Stimulated activated CD4-positive, alpha-beta T cell treated with anti-CD3 and anti-CD28 coated beads, Interleukin-12 subunit alpha, Interleukin-12 subunit beta, amount 100 ng/mL, for 48 hours (primary cell): ENCODE data around the gene ZNF414.
"Not testable (repeated sequence)": the region's sequence is repeated elsewhere in the genome, so short reads cannot be mapped to it uniquely, and the experiment has no call there.

Source experiments
- DNase-seq, 3 donors: peaks; one replicate each; pipeline ENCODE4 v3.0.0-alpha.2; 2020; ENCODE audit warnings: low read depth in 2 of 3, low spot score in 1 of 3

Gene ZNF414, protein sequence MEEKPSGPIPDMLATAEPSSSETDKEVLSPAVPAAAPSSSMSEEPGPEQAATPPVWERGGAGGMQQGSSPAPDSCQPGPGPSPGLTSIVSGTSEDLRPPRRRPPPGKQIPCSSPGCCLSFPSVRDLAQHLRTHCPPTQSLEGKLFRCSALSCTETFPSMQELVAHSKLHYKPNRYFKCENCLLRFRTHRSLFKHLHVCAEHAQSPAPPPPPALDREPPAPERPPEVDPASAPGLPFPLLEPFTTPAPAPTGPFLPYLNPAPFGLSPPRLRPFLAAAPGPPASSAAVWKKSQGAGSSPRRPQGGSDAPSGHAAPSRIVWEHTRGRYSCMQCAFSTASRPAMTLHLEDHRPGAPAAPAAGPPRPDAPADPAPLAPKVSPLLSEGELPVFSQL

DNA sequence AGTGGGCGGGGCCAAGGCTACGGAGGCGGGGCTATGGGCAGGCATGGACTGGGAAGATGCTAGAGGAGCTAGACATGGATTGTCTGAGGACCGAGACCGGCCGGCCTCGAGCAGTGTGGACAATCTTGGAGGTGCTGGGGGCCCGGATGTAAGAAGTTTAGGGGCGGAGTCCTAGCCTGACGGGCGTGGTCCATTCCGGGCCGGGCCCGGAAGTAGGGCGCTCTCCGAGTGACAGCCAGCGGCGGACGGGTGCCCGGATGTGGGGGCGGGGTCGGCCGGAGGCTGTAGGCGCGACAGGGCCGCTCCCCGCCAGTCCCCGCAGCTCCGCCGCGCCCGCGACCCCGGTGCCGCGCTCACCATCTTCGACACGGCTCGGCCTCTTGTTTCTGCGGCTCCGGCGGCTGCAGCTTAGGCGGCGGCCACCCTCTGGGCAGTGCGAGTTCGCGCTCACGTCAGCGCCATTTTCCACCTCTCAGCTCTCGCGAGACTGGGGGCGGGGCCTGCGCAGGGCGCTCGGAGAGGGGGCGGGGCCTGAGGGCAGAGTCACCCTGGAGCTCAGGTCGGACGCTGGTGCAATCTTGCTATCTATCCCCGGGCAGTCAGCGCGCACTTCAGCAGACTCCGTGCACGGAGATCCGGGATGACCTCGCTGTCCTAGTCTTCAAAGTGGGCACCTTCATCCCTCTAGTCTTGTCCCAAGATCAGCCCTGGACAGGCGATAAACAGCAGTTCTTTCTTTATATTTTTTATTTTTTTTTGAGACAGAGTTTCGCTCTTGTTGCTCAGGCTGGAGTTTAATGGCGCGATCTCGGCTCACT, at the start of gene ZNF414:
ZNF414 (minus strand) TSS at position 481 of the 818 bp plus-strand sequence; CDS start at position 360, 121 bp downstream.
- DNase-seq = peak; percentile 94 to 98 (median 96)

DNA sequence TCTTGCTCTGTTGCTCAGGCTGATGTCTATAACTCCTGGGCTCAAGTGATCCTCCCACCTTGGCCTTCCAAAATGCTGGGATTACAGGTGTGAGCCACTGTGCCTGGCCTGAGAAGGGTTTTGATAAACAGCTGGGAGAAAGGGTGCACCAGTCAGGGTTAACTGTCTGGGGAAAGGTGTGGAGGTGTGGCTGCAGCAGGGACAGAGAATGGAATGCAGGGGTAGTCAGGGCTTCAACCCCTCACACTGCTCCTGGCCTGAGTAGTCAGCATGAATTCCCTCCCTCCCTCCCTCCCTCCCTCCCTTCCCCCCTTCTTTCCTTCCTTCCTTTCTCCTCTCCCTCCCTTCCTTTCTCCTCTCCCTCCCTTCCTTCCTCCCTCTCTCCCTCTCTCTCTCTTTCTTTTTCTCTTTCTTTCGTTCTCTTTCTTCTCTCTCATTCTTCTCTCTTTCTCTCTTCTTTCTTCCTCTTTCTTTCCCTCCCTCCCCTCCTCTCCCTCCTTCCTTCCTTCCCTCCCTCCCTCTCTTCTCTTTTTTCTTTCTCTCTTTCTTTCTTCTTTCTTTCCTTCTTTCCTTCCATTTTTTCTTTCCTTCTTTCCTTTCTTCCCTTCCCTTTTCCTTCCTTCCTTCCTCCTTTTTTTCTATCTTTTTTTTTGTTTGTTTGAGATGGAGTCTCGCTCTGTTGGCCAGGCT, 47.3 kb upstream of the ZNF414 start:
- DNase-seq = no peak

DNA sequence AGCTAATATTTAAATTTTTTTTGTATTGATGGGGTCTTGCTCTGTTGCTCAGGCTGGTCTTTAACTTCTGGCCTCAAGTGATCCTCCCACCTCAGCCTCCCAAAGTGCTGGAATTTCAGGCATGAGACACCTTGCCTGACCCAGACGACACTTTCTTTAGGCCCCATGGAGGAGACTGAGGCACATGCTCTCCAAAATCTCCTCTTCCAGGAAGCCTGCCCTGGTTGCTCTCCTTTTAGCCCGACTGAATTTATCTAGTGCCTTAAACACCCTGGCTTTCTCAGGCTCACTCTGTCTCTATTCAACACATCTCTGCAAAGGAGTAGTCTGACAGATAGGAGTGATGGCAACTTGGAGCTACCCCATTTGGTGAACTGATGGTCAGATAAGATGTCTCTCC, 44.4 kb upstream of the ZNF414 start:
- no peak for DNase-seq

DNA sequence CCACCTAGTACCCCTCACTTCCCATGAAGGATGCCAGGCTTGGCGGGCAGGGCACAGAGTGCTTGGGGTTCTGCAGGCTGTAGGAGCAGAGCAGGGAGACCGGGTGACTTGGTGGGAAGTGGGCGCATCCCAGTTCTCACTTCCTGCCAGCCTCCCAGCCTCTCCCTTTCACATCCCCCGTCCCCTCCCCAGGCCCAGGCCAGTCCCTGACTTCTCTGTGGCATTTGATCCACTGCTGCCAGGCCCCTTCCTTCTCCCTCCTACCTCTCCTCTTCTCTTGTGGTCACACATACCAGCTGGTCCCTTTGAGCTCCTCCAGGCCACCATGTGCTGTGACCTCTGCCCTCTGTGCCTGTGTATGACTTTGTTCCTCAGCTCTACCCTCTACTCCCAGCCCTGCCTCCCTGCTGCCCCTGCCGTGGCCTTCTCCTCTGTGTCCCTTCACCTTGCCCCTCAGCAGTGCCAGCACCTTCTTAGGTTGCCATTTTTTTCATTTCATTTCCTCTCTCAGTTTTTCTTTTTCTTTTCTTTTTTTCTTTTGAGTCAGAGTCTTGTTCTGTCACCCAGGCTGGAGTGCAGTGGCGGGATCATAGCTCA, 43.8 kb upstream of the ZNF414 start:
- no peak for DNase-seq

DNA sequence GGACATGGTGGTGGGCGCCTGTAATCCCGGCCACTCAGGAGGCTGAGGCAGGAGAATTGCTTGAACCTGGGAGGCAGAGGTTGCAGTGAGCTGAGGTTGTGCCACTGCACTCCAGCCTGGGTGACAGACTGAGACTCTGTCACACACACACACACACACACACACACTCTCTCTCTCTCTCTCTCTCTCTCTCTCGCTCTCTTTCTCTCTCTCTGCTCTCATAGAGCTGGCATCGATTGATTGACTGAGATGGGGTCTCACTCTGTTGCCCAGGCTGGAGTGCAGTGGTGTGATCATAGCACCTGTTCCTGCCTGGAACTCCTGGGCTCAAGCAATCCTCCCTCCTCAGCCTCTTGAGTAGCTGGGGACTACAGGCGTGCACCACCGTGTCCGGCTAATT, 39.8 kb upstream of the ZNF414 start:
- not testable (repeated sequence) for DNase-seq

GRCh38 chr19:8552810-8553209, 38.8 kb upstream of the ZNF414 start:
- no peak for DNase-seq

DNA sequence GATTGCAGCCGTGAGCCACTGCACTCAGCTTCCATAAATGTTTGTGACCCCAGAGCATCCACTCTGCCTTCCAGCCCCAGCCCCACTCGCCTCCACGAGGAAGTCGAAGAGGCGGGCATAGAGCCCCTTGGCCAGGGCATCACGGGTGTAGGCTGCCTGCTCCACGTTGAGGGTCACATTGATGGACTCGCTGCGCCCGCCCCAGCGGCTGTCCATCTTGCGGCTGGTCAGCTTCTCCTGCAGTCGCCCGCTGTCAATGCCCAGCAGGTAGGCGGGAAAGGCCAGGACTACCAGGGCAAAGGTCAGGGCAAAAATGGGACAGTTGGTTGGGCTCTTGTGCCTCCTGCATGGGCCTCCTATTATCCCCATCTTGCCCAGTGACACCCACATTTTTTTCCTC, 36.1 kb upstream of the ZNF414 start:
- no peak for DNase-seq

DNA sequence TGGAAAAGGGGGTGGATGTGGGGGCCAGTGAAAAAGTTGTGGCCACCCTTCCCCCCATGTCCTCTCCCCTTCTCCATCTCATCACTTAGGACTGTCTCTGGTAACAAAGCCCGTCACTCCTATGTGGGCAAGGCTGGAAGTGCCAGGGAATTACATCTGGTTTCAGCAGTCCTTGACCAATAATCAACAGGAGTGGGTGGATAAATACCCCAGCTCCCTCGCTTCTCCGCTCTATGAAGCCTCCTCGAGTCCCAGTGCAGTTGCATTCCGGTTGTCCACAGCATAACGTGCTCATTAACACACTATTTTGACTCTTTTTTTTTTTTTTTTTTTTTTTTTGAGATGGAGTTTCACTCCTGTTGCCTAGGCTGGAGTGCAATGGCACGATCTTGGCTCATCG, 31.8 kb upstream of the ZNF414 start:
- no peak for DNase-seq

GRCh38 chr19:8544168-8544567, 30.2 kb upstream of the ZNF414 start:
- no peak for DNase-seq

DNA sequence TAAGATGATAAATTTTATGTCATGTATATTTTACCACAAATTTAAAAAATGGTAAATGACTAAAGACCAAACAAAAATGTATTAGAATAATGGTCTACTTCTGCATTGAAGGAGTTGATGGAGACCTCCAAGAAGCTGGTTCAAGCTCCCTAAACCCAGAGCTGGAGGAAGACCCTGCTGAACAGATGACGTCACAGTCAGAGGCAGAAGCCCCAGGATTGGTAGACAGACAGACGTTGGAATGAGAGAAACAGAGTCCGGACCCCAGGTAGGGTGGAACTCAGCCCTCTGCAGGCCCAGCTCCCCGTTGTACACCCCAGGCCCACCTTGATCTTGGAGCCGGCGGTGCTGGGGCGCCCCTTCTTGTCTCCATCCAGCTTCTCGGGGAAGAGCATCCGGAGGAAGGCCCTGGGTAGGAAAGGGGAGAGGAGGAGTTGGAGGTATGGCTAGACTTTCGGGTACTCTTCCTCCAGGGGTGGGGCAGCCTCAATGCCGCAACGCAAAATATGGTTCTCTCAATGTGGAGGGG, 25.7 kb upstream of the ZNF414 start:
- no peak for DNase-seq

- no peak for DNase-seq
Observed at GRCh38 chr19:8537099-8537498, 23.1 kb upstream of the ZNF414 start.

DNA sequence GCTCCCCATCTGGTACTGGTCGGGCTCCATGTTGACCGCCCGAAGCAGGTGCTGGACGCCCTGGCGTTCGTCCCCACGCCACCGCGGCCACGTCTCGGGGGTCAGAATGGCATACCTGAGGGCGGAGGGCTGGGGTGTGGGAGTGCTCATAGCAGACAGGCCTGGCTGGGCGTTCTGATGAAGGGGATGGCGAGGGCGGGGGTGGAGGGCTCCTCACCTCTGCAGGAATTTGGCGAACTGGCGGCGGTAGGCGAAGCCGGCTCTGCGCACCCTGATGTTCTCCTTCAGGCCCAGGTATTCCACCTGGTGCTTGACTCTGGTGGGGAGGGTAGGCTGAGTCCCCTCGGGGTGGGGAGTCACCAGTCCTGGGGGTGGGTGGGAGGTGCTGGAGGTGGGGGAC, 22.3 kb upstream of the ZNF414 start:
- DNase-seq = no peak

DNA sequence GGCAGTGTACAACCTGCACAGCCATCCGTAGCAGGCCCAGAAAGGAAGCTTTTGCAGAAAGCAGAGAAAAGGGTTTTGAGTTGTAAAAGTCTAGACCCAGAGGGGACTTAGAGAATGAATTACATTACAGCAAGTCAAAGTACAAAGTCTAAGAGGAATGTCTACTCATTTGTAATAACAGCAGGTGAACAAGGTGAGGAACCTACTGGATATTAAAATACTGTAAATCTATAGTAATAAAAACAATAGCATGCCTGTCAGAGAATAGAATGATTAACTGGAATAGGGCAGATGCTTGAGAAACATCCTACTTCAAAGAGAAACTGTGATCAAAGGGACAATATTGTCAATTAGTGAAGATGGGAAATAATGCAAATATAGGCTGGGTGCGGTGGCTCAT, 18.3 kb upstream of the ZNF414 start:
- DNase-seq = no peak

GRCh38 chr19:8531470-8531869, 17.5 kb upstream of the ZNF414 start:
- DNase-seq = no peak

DNA sequence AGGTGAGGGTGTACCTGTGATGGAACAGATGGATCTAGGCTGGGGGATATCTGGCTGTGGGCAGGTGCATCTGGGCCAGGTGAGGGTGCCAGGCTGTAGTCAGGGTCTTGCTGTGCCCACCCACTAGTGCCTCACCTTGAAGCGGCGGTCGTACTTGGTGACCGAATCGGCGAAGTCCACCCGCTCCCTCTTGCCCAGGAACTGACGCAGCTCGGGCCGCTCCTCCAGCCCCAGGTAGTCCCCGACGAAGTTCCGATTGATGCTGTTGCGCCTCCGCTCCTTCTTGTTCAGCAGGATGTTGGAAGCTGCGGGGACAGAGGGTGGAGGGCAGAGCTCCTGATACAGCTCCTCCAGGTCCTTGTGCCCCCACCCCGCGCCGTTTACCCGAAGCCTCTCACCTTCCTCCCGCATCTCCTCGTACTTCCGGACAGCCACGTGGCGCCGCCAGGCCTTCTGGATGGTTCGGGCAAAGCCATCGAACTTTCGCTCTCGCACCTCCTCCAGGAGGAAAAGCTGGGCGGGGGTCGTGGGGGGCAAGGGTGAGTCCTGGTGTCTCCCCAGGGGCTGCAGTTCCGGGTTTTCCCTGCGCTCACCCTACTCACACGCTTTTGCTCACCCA, 16.2 kb upstream of the ZNF414 start:
- no peak for DNase-seq

- DNase-seq = no peak
Observed at GRCh38 chr19:8529369-8530006, 15.5 kb upstream of the ZNF414 start.

- DNase-seq = no peak
Observed at GRCh38 chr19:8528500-8528899, 14.5 kb upstream of the ZNF414 start.

GRCh38 chr19:8526345-8527091, 12.6 kb upstream of the ZNF414 start:
- no peak for DNase-seq

DNA sequence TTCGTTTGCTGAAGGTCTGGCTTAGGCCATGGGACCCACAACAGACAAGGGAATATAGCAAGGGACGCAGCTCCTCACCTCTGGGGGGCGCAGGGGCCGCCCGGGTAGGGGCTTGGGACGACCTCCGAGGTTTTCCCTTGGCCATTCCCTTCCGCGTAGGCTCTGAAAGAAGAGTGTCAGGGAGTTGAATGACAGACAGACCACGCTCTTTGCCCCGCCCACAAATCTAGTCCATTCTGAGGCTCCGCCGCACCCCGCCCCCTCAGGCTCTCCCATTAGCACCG, 11.4 kb upstream of the ZNF414 start:
- DNase-seq = no peak

- no peak for DNase-seq
Observed at GRCh38 chr19:8519388-8519787, 5.4 kb upstream of the ZNF414 start.
